Measurements from ENCODE around the gene VGF. TPM values are rescaled to one million over a fixed set of nuclear protein-coding genes. Genes with fewer than 3 reads are reported as not detected.

The VGF gene
- total RNA-seq, 1 experiment from 2014 or later, result 11.2 TPM

- peaks cover 12% of the 10 kb centered on the region for H3K4me1 Mint-ChIP-seq (ENCODE audit: insufficient read depth, unreplicated experiment)
- ChIA-PET CTCF (interaction anchor here (0.6 to 3.8 kb wide), 8 partner anchors 17 to 294 kb away, joined by 3 to 32 read pairs (median 3); partner anchors contain the start of gene VGF), POLR2A (interaction anchor here (0.6 to 1.8 kb wide), 6 partner anchors 27 to 176 kb away, joined by 3 to 4 read pairs (median 3); partner anchors contain the start of genes COL26A1 and FIS1)
- H3K36me3 Mint-ChIP-seq (ENCODE audit: insufficient read depth, unreplicated experiment), result no peaks in the 10 kb centered on the region
- H3K27me3 Mint-ChIP-seq (ENCODE audit: insufficient read depth, unreplicated experiment), result no peaks in the 10 kb centered on the region
- H3K4me3 Mint-ChIP-seq (ENCODE audit: unreplicated experiment), result no peak overlapping the region
- TF ChIP-seq CTCF (IDR thresholded peaks at IDR 0.05; ENCODE audit: unreplicated experiment), result no peak
- intact Hi-C loops (cut with micrococcal nuclease), result loop anchor here (1.0 kb wide), 1 partner anchor 43 kb away; no protein-coding TSS in a partner anchor
- no TSS peak for BruUV-seq (replicated peaks)
- H3K9me3 Mint-ChIP-seq (ENCODE audit: unreplicated experiment), result no peaks in the 10 kb centered on the region
- H3K27ac Mint-ChIP-seq (ENCODE audit: low read depth, unreplicated experiment), result no peak overlapping the region
- peak; percentile 43 for DNase-seq (ENCODE audit: unreplicated experiment)
Measured at GRCh38 chr7:101186844-101187428, 21.6 kb upstream of the VGF start.

GRCh38 chr7:101186194-101186593, 20.8 kb upstream of the VGF start:
- intact Hi-C loops (cut with micrococcal nuclease), result no loop called here
- DNase-seq (ENCODE audit: unreplicated experiment), result no peak
- ChIA-PET POLR2A (interaction anchor here (0.7 to 1.8 kb wide), 3 partner anchors 31 to 58 kb away, joined by 3 to 4 read pairs (median 4); partner anchors contain the start of gene FIS1), CTCF (interaction anchor here (0.6 to 3.8 kb wide), 5 partner anchors 42 to 293 kb away, joined by 3 to 32 read pairs (median 3); no protein-coding TSS in a partner anchor)
- BruUV-seq (replicated peaks), result no TSS peak
- Mint-ChIP-seq H3K27me3 (ENCODE audit: insufficient read depth, unreplicated experiment) (no peaks in the 10 kb centered on the region), H3K4me3 (ENCODE audit: unreplicated experiment) (no peak overlapping the region), H3K4me1 (ENCODE audit: insufficient read depth, unreplicated experiment) (peaks cover 12% of the 10 kb centered on the region), H3K27ac (ENCODE audit: low read depth, unreplicated experiment) (no peak overlapping the region), H3K9me3 (ENCODE audit: unreplicated experiment) (no peaks in the 10 kb centered on the region), H3K36me3 (ENCODE audit: insufficient read depth, unreplicated experiment) (no peaks in the 10 kb centered on the region)
- TF ChIP-seq CTCF (IDR thresholded peaks at IDR 0.05; ENCODE audit: unreplicated experiment), result no peak

- H3K27me3 Mint-ChIP-seq (ENCODE audit: insufficient read depth, unreplicated experiment), result peaks cover 7% of the 10 kb centered on the region
Measured at GRCh38 chr7:101185258-101185839, 20.0 kb upstream of the VGF start.

More at GRCh38 chr7:101185258-101185839, 20.0 kb upstream of the VGF start:
- Mint-ChIP-seq H3K27ac (ENCODE audit: low read depth, unreplicated experiment) (no peak overlapping the region), H3K9me3 (ENCODE audit: unreplicated experiment) (no peaks in the 10 kb centered on the region), H3K4me3 (ENCODE audit: unreplicated experiment) (no peak overlapping the region), H3K36me3 (ENCODE audit: insufficient read depth, unreplicated experiment) (no peaks in the 10 kb centered on the region), H3K4me1 (ENCODE audit: insufficient read depth, unreplicated experiment) (peaks cover 12% of the 10 kb centered on the region)
- CTCF ChIA-PET, result interaction anchor here (0.6 to 3.8 kb wide), 4 partner anchors 12 to 126 kb away, joined by 3 to 32 read pairs (median 4); no protein-coding TSS in a partner anchor
- DNase-seq (ENCODE audit: unreplicated experiment), result no peak
- POLR2A ChIA-PET, result interaction anchor here (0.7 to 1.8 kb wide), 2 partner anchors 31 to 59 kb away, joined by 3 to 4 read pairs; partner anchors contain the start of genes AP1S1 and FIS1
- intact Hi-C loops (cut with micrococcal nuclease), result no loop called here
- BruUV-seq (replicated peaks), result no TSS peak
- no peak for TF ChIP-seq CTCF (IDR thresholded peaks at IDR 0.05; ENCODE audit: unreplicated experiment)
